ENCODE measurements around the gene NUDT3. TPM values are rescaled to one million over a fixed set of nuclear protein-coding genes. Genes with fewer than 3 reads are reported as not detected.
A peak's percentile ranks its signal among the peaks of the same experiment; 100 is the strongest.

NUDT3 gene
- total RNA-seq, 1 experiment from 2014 or later = 48.4 TPM

DNA sequence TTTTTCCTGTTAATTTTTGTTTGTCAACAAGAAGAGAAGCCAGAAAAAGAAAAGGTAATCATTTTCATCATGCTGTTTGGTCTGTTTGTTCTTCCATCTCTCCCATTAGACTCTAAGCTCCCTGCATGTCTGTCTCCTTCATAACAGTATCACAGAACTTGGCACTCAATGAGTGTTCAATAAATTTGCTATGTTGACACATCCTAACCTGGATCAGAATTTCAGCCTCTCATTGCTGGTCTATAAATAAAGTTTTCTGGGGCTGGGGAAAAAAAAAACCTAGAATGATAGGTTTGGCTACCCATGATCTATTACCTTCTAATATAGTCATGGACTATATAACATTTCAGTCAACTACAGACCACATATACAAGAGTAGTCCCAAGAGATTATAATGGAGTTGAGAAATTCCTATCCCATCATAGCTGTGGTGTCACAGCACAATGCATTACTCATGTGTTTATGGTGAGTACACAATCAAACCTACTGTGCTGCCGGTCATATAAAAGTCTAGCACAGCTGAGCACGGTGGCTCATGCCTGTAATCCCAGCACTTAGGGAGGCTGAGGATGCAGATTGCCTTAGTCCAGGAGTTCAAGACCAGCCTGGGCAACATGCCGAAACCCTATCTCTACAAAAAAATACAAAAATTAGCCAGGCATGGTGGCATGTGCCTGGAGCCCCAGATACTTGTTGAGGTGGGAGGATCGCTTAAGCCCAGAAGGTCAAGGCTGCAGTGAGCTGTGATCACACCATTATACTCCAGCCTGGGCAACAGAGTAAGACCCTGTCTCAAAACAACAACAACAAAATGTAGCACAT is 5.9 kb downstream of the NUDT3 start:
- H3K4me1 Mint-ChIP-seq (ENCODE audit: low read depth, unreplicated experiment) = peaks cover 25% of the 10 kb centered on the region
- BruUV-seq (replicated peaks) = no TSS peak
- no peak overlapping the region for H3K27ac Mint-ChIP-seq (ENCODE audit: unreplicated experiment)
- TF ChIP-seq, protein P1, sequence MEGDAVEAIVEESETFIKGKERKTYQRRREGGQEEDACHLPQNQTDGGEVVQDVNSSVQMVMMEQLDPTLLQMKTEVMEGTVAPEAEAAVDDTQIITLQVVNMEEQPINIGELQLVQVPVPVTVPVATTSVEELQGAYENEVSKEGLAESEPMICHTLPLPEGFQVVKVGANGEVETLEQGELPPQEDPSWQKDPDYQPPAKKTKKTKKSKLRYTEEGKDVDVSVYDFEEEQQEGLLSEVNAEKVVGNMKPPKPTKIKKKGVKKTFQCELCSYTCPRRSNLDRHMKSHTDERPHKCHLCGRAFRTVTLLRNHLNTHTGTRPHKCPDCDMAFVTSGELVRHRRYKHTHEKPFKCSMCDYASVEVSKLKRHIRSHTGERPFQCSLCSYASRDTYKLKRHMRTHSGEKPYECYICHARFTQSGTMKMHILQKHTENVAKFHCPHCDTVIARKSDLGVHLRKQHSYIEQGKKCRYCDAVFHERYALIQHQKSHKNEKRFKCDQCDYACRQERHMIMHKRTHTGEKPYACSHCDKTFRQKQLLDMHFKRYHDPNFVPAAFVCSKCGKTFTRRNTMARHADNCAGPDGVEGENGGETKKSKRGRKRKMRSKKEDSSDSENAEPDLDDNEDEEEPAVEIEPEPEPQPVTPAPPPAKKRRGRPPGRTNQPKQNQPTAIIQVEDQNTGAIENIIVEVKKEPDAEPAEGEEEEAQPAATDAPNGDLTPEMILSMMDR (IDR thresholded peaks at IDR 0.05; ENCODE audit: unreplicated experiment) = no peak
- peaks cover under 1% of the 10 kb centered on the region for H3K36me3 Mint-ChIP-seq (ENCODE audit: insufficient read depth, unreplicated experiment)
- H3K4me3 Mint-ChIP-seq (ENCODE audit: low read depth, unreplicated experiment) = no peak overlapping the region
- intact Hi-C loops (cut with micrococcal nuclease; ENCODE audit: unreplicated experiment) = no loop called here
- CTCF ChIA-PET = interaction anchor here (0.5 to 1.0 kb wide), 4 partner anchors 8 to 180 kb away, joined by 3 to 6 read pairs (median 4); no protein-coding TSS in a partner anchor
- no peaks in the 10 kb centered on the region for H3K27me3 Mint-ChIP-seq (ENCODE audit: unreplicated experiment)
- no peaks in the 10 kb centered on the region for H3K9me3 Mint-ChIP-seq (ENCODE audit: low read depth, unreplicated experiment)
- DNase-seq = no peak

DNA sequence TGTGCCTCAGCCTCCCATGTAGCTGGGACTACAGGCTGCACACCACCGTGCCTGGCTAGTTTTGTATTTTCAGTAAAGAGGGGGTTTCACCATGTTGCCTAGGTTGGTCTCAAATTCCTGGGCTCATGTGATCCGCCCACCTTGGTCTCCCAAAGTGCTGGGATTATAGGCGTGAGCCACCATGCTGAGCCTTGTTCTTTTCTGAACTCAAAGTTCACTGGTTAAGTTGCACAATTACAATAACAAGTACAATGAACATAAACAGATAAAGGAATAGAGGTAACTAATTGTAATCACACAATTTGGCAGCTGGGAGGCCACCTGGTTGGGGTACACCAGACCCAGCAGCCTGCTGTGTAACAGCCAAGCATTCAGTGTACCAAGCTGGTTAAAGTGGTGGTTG is 6.7 kb downstream of the NUDT3 start:
- TF ChIP-seq, protein P1 (IDR thresholded peaks at IDR 0.05; ENCODE audit: unreplicated experiment) = no peak
- H3K9me3 Mint-ChIP-seq (ENCODE audit: low read depth, unreplicated experiment) = no peaks in the 10 kb centered on the region
- intact Hi-C loops (cut with micrococcal nuclease; ENCODE audit: unreplicated experiment) = no loop called here
- CTCF ChIA-PET = interaction anchor here (0.5 to 0.6 kb wide), 2 partner anchors 9 to 180 kb away, joined by 4 to 6 read pairs; no protein-coding TSS in a partner anchor
- BruUV-seq (replicated peaks) = no TSS peak
- no peak for DNase-seq
- no peak overlapping the region for H3K4me3 Mint-ChIP-seq (ENCODE audit: low read depth, unreplicated experiment)
- no peaks in the 10 kb centered on the region for H3K27me3 Mint-ChIP-seq (ENCODE audit: unreplicated experiment)
- H3K4me1 Mint-ChIP-seq (ENCODE audit: low read depth, unreplicated experiment) = peaks cover 25% of the 10 kb centered on the region
- H3K36me3 Mint-ChIP-seq (ENCODE audit: insufficient read depth, unreplicated experiment) = peaks cover 8% of the 10 kb centered on the region
- no peak overlapping the region for H3K27ac Mint-ChIP-seq (ENCODE audit: unreplicated experiment)

DNA sequence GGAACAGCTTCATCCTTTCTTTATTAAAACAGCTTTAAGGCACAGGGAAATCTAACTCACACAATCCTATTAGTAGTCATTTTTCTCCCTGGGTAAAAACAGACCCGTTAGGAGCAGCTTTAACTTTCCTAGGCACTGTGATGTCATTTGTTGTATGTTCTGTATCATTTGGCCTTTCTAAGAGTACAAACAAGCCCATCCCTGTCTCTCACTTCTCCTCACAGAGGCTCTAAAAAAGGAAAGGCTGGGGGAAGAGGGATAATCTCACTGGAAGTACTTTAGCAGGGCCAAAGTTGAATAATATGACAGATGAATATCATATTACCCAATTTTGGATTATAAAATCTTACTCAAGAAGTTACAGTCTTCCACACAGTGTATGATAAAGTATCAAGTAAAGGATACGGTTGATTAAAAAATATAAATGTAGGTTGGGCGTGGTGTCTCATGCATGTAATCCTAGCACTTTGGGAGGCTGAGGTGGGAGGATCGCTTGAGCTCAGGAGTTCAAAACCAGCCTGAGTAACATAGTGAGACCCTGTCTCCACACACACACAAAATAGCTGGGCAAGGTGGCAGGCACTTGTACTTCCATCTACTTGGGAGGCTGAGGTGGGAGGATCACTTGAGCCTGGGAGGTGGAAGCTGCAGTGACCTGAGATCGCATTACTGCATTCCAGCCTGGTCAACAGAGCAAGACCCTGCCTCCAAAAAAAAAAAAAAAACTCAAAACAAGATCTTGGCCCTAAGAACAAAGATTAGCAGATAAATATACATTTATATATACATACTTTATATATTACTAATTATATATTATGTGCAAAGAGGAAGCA is 7.9 kb downstream of the NUDT3 start:
- no peaks in the 10 kb centered on the region for H3K9me3 Mint-ChIP-seq (ENCODE audit: low read depth, unreplicated experiment)
- H3K27me3 Mint-ChIP-seq (ENCODE audit: unreplicated experiment) = no peaks in the 10 kb centered on the region
- CTCF ChIA-PET = interaction anchor here (0.6 kb wide), 2 partner anchors 12 to 32 kb away, joined by 3 read pairs; no protein-coding TSS in a partner anchor
- peaks cover 24% of the 10 kb centered on the region for H3K4me1 Mint-ChIP-seq (ENCODE audit: low read depth, unreplicated experiment)
- intact Hi-C loops (cut with micrococcal nuclease; ENCODE audit: unreplicated experiment) = no loop called here
- peaks cover 9% of the 10 kb centered on the region for H3K36me3 Mint-ChIP-seq (ENCODE audit: insufficient read depth, unreplicated experiment)
- DNase-seq = no peak
- TF ChIP-seq, protein P1 (IDR thresholded peaks at IDR 0.05; ENCODE audit: unreplicated experiment) = no peak
- H3K27ac Mint-ChIP-seq (ENCODE audit: unreplicated experiment) = no peak overlapping the region
- no peak overlapping the region for H3K4me3 Mint-ChIP-seq (ENCODE audit: low read depth, unreplicated experiment)
- BruUV-seq (replicated peaks) = no TSS peak

DNA sequence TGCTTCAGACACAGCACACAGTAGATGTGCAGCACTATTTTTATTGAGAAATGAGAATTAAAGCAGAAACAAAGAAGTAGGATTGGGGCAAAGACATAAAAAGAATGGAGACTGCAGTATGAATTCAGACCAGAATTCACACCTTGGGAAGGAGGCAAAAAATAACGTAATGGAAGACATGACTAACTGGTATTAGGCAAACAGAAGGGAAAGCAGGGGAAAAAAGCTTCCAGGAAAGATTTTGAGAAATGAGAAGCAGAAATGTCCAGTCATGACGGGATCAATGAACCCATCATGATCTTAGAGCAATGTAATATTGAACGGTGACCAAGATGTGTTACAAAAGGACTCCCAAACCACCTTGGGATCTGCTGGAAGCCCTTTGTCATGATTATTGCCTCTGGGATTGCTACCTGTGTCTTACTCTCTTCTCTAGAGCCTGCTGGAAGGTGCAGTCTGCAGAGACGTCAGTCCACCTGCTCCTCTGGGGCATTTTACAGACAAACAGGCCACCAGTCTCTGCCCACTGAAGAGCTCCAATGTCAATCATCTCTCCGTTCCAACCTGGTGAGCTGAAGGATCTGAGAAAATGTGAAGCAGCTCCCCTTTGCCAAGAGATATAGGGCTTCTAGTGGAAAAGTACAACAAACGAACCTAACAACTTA is 8.7 kb downstream of the NUDT3 start:
- no peak for DNase-seq
- intact Hi-C loops (cut with micrococcal nuclease; ENCODE audit: unreplicated experiment) = no loop called here
- no TSS peak for BruUV-seq (replicated peaks)
- H3K27ac Mint-ChIP-seq (ENCODE audit: unreplicated experiment) = peak overlapping the region; percentile 1
- peaks cover 17% of the 10 kb centered on the region for H3K4me1 Mint-ChIP-seq (ENCODE audit: low read depth, unreplicated experiment)
- H3K4me3 Mint-ChIP-seq (ENCODE audit: low read depth, unreplicated experiment) = no peak overlapping the region
- no peaks in the 10 kb centered on the region for H3K9me3 Mint-ChIP-seq (ENCODE audit: low read depth, unreplicated experiment)
- H3K36me3 Mint-ChIP-seq (ENCODE audit: insufficient read depth, unreplicated experiment) = peaks cover 9% of the 10 kb centered on the region
- CTCF ChIA-PET = interaction anchor here (0.6 kb wide), 2 partner anchors 11 to 33 kb away, joined by 3 read pairs; no protein-coding TSS in a partner anchor
- H3K27me3 Mint-ChIP-seq (ENCODE audit: unreplicated experiment) = no peaks in the 10 kb centered on the region
- TF ChIP-seq, protein P1 (IDR thresholded peaks at IDR 0.05; ENCODE audit: unreplicated experiment) = no peak
